ENCODE results near the gene ACVR1B.
A peak's percentile ranks its signal among the peaks of the same experiment; 100 is the strongest.

Gene ACVR1B

GRCh38 chr12:52023182-52023975 lies 71.9 kb downstream of the ACVR1B start (continued):
- TF ChIP-seq KLF7 (tag by site-specific recombination; IDR thresholded peaks at IDR 0.05; ENCODE audit: borderline replicate concordance) (no peak), SP2 (tag by site-specific recombination; IDR thresholded peaks at IDR 0.05) (peak; percentile 91), ZNF16 (tag by site-specific recombination; IDR thresholded peaks at IDR 0.05; ENCODE audit: low read depth) (peak; percentile 93), ZNF830 (tag by site-specific recombination; IDR thresholded peaks at IDR 0.05; ENCODE audit: low read depth) (no peak), PRDM6 (tag by site-specific recombination; IDR thresholded peaks at IDR 0.05) (no peak), ZNF366 (tag by site-specific recombination; conservative IDR thresholded peaks at IDR 0.05) (no peak), ZNF155 (tag by site-specific recombination; IDR thresholded peaks at IDR 0.05) (no peak), ZNF660 (tag by site-specific recombination; IDR thresholded peaks at IDR 0.05) (peak; percentile 36; the same call in 1 of the 2 replicates), MZF1 (tag by site-specific recombination; IDR thresholded peaks at IDR 0.05; ENCODE audit: borderline replicate concordance) (no peak), ZNF610 (tag by site-specific recombination; IDR thresholded peaks at IDR 0.05; ENCODE audit: borderline replicate concordance) (peak; percentile 98), ZNF146 (tag by site-specific recombination; IDR thresholded peaks at IDR 0.05) (no peak), GLIS2 (tag by site-specific recombination; IDR thresholded peaks at IDR 0.05) (peak; percentile 94), PRDM10 (tag by site-specific recombination; IDR thresholded peaks at IDR 0.05) (0 out of 2 replicates have a peak, but pooled peaks have one; percentile 15), ZNF2 (tag by site-specific recombination; IDR thresholded peaks at IDR 0.05) (peak; percentile 85), INSM2 (tag by site-specific recombination; IDR thresholded peaks at IDR 0.05) (no peak), ZNF223 (tag by site-specific recombination; IDR thresholded peaks at IDR 0.05) (no peak), FEZF1 (tag by site-specific recombination; IDR thresholded peaks at IDR 0.05) (no peak), SETDB1 (IDR thresholded peaks at IDR 0.05; ENCODE audit: insufficient read length, low read length) (no peak), ZNF426 (tag by site-specific recombination; IDR thresholded peaks at IDR 0.05) (no peak), ZNF544 (tag by site-specific recombination; IDR thresholded peaks at IDR 0.05) (no peak), ZNF692 (tag by site-specific recombination; IDR thresholded peaks at IDR 0.05) (peak; percentile 72), ZNF335 (tag by site-specific recombination; conservative IDR thresholded peaks at IDR 0.05) (no peak; the same call in 1 of the 2 replicates), RBAK (tag by site-specific recombination; IDR thresholded peaks at IDR 0.05) (0 out of 2 replicates have a peak, but pooled peaks have one; percentile 32), ZNF843 (tag by site-specific recombination; IDR thresholded peaks at IDR 0.05) (peak; percentile 62; the same call in 1 of the 2 replicates), ZNF311 (tag by site-specific recombination; IDR thresholded peaks at IDR 0.05; ENCODE audit: borderline replicate concordance) (no peak), ZFP37 (tag by site-specific recombination; IDR thresholded peaks at IDR 0.05) (no peak), MEIS1 (CRISPR knock-in tag; IDR thresholded peaks at IDR 0.05; ENCODE audit: borderline replicate concordance) (no peak), ZNF211 (tag by site-specific recombination; IDR thresholded peaks at IDR 0.05; ENCODE audit: low read depth) (no peak), ZNF23 (tag by site-specific recombination; IDR thresholded peaks at IDR 0.05; ENCODE audit: borderline replicate concordance) (no peak), ZBTB1 (tag by site-specific recombination; IDR thresholded peaks at IDR 0.05) (no peak), ZSCAN5A (tag by site-specific recombination; IDR thresholded peaks at IDR 0.05) (no peak)

Measured in HEK293 (cell line).